H1 (cell line): Measurements from ENCODE around the gene OOSP3. TPM values are rescaled to one million over a fixed set of nuclear protein-coding genes. Genes with fewer than 3 reads are reported as not detected.
A peak's percentile ranks its signal among the peaks of the same experiment; 100 is the strongest.

Experiments
- CTCF ChIA-PET: fragments of 300-600 bp; sonication (Branson Sonifier 250); formaldehyde crosslinking; loops from one replicate; lab custom pipeline; 2021; ENCODE audit not compliant: partially characterized antibody; lab: Charles Lee
- POLR2A ChIA-PET: fragments of 300-600 bp; sonication (Branson Sonifier 250); formaldehyde crosslinking; loops from one replicate; lab custom pipeline; 2021; ENCODE audit warnings: inconsistent platforms; ENCODE audit not compliant: partially characterized antibody; lab: Charles Lee
- DNase-seq, 2 experiments: peaks; one replicate each; pipeline versions ENCODE4 v3.0.0 to v3.0.0-alpha.2; 2010 to 2022; ENCODE audit warnings: low spot score in 2 of 2, low read depth in 1 of 2, mixed read lengths in 1 of 2
- FAIRE-seq: peaks from 2 replicates; lab custom pipeline; 2011; peaks lifted over from hg19 to GRCh38; lab: Jason Lieb, UNC
- H2AFZ ChIP-seq: 2 replicates; pipeline ENCODE4 v1.8.1; 2012; ENCODE audit warnings: low read length, inconsistent platforms
- H2AK5ac ChIP-seq: 2 replicates; pipeline ENCODE4 v1.6.1; 2013; ENCODE audit warnings: low read depth, low read length
- H2BK120ac ChIP-seq: replicated peaks from 2 replicates; pipeline ENCODE3; 2013; ENCODE audit warnings: low read depth, low read length, inconsistent platforms
- H2BK12ac ChIP-seq: 2 replicates; pipeline ENCODE4 v1.6.1; 2013; ENCODE audit warnings: low read depth, low read length
- H2BK15ac ChIP-seq: 2 replicates; pipeline ENCODE4 v1.6.1; 2013; ENCODE audit warnings: low read length
- H2BK20ac ChIP-seq: 2 replicates; pipeline ENCODE4 v1.6.1; 2013; ENCODE audit warnings: low read length
- H2BK5ac ChIP-seq: 2 replicates; pipeline ENCODE4 v1.6.1; 2013; ENCODE audit warnings: low read depth, low read length
- H3K14ac ChIP-seq: 2 replicates; pipeline ENCODE4 v1.6.1; 2013; ENCODE audit warnings: inconsistent platforms; ENCODE audit not compliant: insufficient read length
- H3K18ac ChIP-seq: 2 replicates; pipeline ENCODE4 v1.6.1; 2013; ENCODE audit warnings: low read length; ENCODE audit errors: extremely low read depth
- H3K23ac ChIP-seq: 2 replicates; pipeline ENCODE4 v1.6.1; 2013; ENCODE audit warnings: inconsistent platforms; ENCODE audit not compliant: insufficient read length
- H3K23me2 ChIP-seq: 2 replicates; pipeline ENCODE4 v1.6.1; 2013; ENCODE audit warnings: low read depth, low read length
- H3K27ac ChIP-seq: 2 replicates; pipeline ENCODE4 v1.6.1; 2011; ENCODE audit warnings: low read depth, low read length, inconsistent platforms
- H3K27me3 ChIP-seq, 4 experiments: replicated peaks in 1 of 4; 1 replicate in 1 of 4; 2 replicates in 3 of 4; pipeline versions ENCODE4 v1.6.1 to v1.8.1; 2011 to 2013; ENCODE audit warnings: low read length in 3 of 4, mild to moderate bottlenecking in 3 of 4, inconsistent platforms in 2 of 4, mixed read lengths in 2 of 4, moderate library complexity in 1 of 4; ENCODE audit not compliant: control insufficient read depth in 3 of 4, insufficient read depth in 3 of 4; ENCODE audit errors: extremely low read depth in 1 of 4
- H3K36me3 ChIP-seq, 4 experiments: 2 replicates each; pipeline versions ENCODE4 v1.6.1 to v1.8.1; 2011 to 2013; ENCODE audit warnings: mild to moderate bottlenecking in 4 of 4, low read length in 3 of 4, moderate library complexity in 2 of 4, control low read depth in 1 of 4, inconsistent platforms in 1 of 4; ENCODE audit not compliant: insufficient read depth in 4 of 4, control insufficient read depth in 2 of 4
- H3K4ac ChIP-seq: replicated peaks from 2 replicates; pipeline ENCODE3; 2013; ENCODE audit warnings: low read length, low read depth, mixed read lengths, inconsistent platforms; ENCODE audit not compliant: insufficient read length
- H3K4me1 ChIP-seq, 4 experiments: replicated peaks in 1 of 4; 1 replicate in 1 of 4; 2 replicates in 3 of 4; pipeline versions ENCODE4 v1.6.1 to v1.8.1; 2011 to 2013; ENCODE audit warnings: low read length in 3 of 4, inconsistent platforms in 2 of 4, mixed read lengths in 1 of 4; ENCODE audit not compliant: insufficient read depth in 4 of 4, control insufficient read depth in 3 of 4
- H3K4me2 ChIP-seq, 2 experiments: 2 replicates each; pipeline versions ENCODE4 v1.6.1 to v1.8.1; 2011 to 2013; ENCODE audit warnings: low read depth in 2 of 2, low read length in 2 of 2, control low read depth in 1 of 2, inconsistent platforms in 1 of 2, mild to moderate bottlenecking in 1 of 2; ENCODE audit not compliant: insufficient read depth in 1 of 2
- H3K4me3 ChIP-seq, 4 experiments: fragments of 200-600, 300-600 bp in 1 of 4; sonication (generic), shearing (Covaris generic), sonication (Bioruptor Twin) in 1 of 4; 2 replicates each; pipeline versions ENCODE4 v1.5.1 to v1.8.1; 2011 to 2016; ENCODE audit warnings: low read length in 4 of 4, low read depth in 3 of 4, control low read depth in 2 of 4, inconsistent platforms in 2 of 4, mild to moderate bottlenecking in 2 of 4, mixed read lengths in 1 of 4, moderate library complexity in 1 of 4; ENCODE audit not compliant: insufficient read depth in 2 of 4; ENCODE audit errors: extremely low read depth in 1 of 4
- H3K56ac ChIP-seq: replicated peaks from 2 replicates; pipeline ENCODE3; 2013; ENCODE audit warnings: low read depth, mild to moderate bottlenecking, mixed read lengths, low read length, inconsistent platforms; ENCODE audit not compliant: insufficient read length
- H3K79me1 ChIP-seq: 2 replicates; pipeline ENCODE4 v1.6.1; 2013; ENCODE audit warnings: low read depth, low read length, control low read depth
- H3K79me2 ChIP-seq, 2 experiments: 2 replicates each; pipeline versions ENCODE4 v1.6.1 to v1.8.1; 2012 to 2013; ENCODE audit warnings: low read length in 2 of 2, mild to moderate bottlenecking in 2 of 2, inconsistent platforms in 1 of 2; ENCODE audit not compliant: insufficient read depth in 2 of 2, control insufficient read depth in 1 of 2
- H3K9ac ChIP-seq, 4 experiments: replicated peaks in 1 of 4; 1 replicate in 1 of 4; 2 replicates in 3 of 4; pipeline versions ENCODE4 v1.6.1 to v1.8.1; 2011 to 2013; ENCODE audit warnings: low read depth in 3 of 4, low read length in 3 of 4, control low read depth in 2 of 4, mild to moderate bottlenecking in 2 of 4, moderate library complexity in 2 of 4, inconsistent platforms in 1 of 4; ENCODE audit errors: extremely low read depth in 1 of 4
- H3K9me3 ChIP-seq, 2 experiments: 2 replicates each; pipeline versions ENCODE4 v1.6.1 to v1.8.1; 2012 to 2013; ENCODE audit warnings: mild to moderate bottlenecking in 2 of 2, moderate library complexity in 2 of 2, control low read depth in 1 of 2, inconsistent platforms in 1 of 2, low read depth in 1 of 2, low read length in 1 of 2, mixed read lengths in 1 of 2; ENCODE audit not compliant: insufficient read depth in 2 of 2
- H4K20me1 ChIP-seq, 2 experiments: replicated peaks in 1 of 2; 2 replicates each; pipeline versions ENCODE3 to v1.8.1; 2011 to 2013; ENCODE audit warnings: inconsistent platforms in 2 of 2, low read length in 2 of 2, mild to moderate bottlenecking in 1 of 2; ENCODE audit not compliant: insufficient read depth in 2 of 2, control insufficient read depth in 1 of 2
- H4K5ac ChIP-seq: 2 replicates; pipeline ENCODE4 v1.6.1; 2013; ENCODE audit warnings: low read length, low read depth, mixed read lengths, inconsistent platforms; ENCODE audit not compliant: insufficient read length
- H4K8ac ChIP-seq: 2 replicates; pipeline ENCODE4 v1.8.0; 2013; ENCODE audit warnings: mild to moderate bottlenecking, moderate library complexity, low read length, inconsistent platforms; ENCODE audit not compliant: insufficient read depth; ENCODE audit errors: extremely low read depth
- H4K91ac ChIP-seq: replicated peaks from 2 replicates; pipeline ENCODE3; 2013; ENCODE audit warnings: low read length, mixed read lengths, inconsistent platforms; ENCODE audit not compliant: insufficient read length
- TEAD4 ChIP-seq: IDR thresholded peaks from 2 replicates; pipeline ENCODE4 v1.6.1; 2012; ENCODE audit warnings: low read depth, low read length, inconsistent platforms, mixed read lengths
- WGBS, 2 experiments: shearing (Covaris generic) in 1 of 2; methylation state at CpG; one replicate each; pipeline versions ENCODE4 v1.1.6 to v1.1.7; 2013 to 2015; ENCODE audit warnings: low lambda C conversion rate in 2 of 2, mixed read lengths in 2 of 2, inconsistent platforms in 1 of 2, low coverage in 1 of 2, missing lambda C conversion rate in 1 of 2; ENCODE audit not compliant: insufficient replicate concordance in 2 of 2, insufficient coverage in 1 of 2, insufficient read length in 1 of 2; ENCODE audit errors: extremely low coverage in 1 of 2, missing lambda C conversion rate in 1 of 2; 5-methylcytosine and 5-hydroxymethylcytosine counted together
- polyA plus RNA-seq, 7 experiments: library from polyadenylated mRNA; depleted of rRNA in 3 of 7; stranded (reverse) in 5 of 7; unstranded in 2 of 7; fragments of >200 nt in 5 of 7; fragments of 200-250 nt in 2 of 7; gene quantifications; 1 replicate in 5 of 7; 2 replicates in 1 of 7; 4 replicates in 1 of 7; pipeline versions ENCODE4 v1.2.1 to v1.2.3, GENCODE V29; 2011 to 2013; ENCODE audit warnings: missing spikeins in 2 of 7, mixed read lengths in 2 of 7
- total RNA-seq: library from RNA; stranded (reverse); fragmentation: NEBNext Ultra II Directional; extraction: Animal tissue kit (Norgen Biotek cat#: 25700); gene quantifications from 2 replicates; pipeline ENCODE4 v1.2.1, GENCODE V29; 2021
- TF ChIP-seq, protein P1 (sequence below): IDR thresholded peaks from 2 replicates; pipeline ENCODE4 v1.6.1; 2011; ENCODE audit warnings: low read length, improper control_type of control experiment

OOSP3 gene
- total and polyA plus RNA-seq, 2 of the 8 experiments (the other 6 are each of a cell fraction or from before 2014, with no cell fraction given): not detected

DNA sequence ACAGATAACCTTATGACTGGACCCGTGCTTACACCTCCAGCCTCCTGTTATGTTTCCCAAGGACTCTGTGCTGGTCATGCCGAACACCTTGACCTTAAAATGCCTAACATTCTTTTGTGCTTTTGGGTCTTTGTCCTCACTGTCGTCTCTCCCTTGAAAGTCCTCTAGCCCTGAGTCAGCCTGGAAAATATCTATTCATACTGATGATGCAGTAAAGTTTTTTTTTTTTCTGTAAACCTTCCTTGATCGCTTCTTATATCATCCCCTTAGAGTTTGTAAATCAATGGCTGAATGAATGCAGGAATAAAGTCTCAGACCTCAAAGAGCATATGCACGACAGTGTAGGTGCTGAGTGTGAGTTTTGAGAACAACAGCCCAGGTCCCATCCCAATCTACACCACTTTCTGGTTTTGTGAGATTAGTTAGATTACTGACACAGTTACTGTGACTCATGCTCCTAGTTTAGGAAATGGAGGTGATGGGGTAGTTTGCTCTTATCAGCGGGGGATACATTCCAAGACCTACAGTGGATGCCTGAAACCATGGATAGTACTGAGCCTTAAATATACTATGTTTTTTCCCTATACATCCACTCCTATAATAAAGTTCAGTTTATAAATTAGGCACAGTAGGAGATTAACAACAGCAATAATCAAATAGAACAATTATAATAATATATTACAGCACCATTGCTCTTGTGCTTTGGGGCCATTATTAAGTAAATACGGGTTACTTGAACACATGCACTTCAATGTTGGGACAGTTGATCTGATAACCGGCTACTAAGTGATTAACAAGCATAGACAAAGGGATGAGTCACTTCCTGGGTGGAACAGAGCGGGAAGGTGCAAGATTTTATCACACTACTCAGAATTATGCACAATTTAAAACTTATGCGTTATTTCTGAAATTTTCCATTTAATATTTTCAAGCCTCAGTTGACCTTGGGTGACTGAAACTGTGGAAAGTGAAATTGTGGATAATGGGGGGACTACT lies 20.8 kb upstream of the OOSP3 start:
- Histone ChIP-seq H3K79me2 (no peaks in the 10 kb centered on the region), H3K18ac (no peak overlapping the region), H4K20me1 (no peaks in the 10 kb centered on the region), H3K14ac (no peak overlapping the region), H2AK5ac (no peak overlapping the region), H4K8ac (no peak overlapping the region), H3K56ac (no peak overlapping the region), H2BK5ac (no peak overlapping the region), H3K9ac (no peak overlapping the region), H3K4me2 (no peak overlapping the region), H2AFZ (peak overlapping the region; percentile 27; the same call in 1 of the 2 replicates), H3K27me3 (no peaks in the 10 kb centered on the region), H3K4ac (no peak overlapping the region), H3K79me1 (no peaks in the 10 kb centered on the region), H3K23ac (no peak overlapping the region), H4K91ac (no peak overlapping the region), H2BK15ac (no peak overlapping the region; the same call in 1 of the 2 replicates), H3K9me3 (no peaks in the 10 kb centered on the region), H3K36me3 (no peaks in the 10 kb centered on the region), H4K5ac (no peak overlapping the region), H3K4me3 (no peak overlapping the region), H3K4me1 (peaks cover 0 to 8% (median 3%) of the 10 kb centered on the region in 4 experiments; a peak in 4 of 7 replicates), H2BK12ac (peak overlapping the region; percentile 69), H2BK120ac (no peak overlapping the region), H3K27ac (no peak overlapping the region; the same call in 1 of the 2 replicates), H3K23me2 (no peaks in the 10 kb centered on the region), H2BK20ac (no peak overlapping the region; the same call in 1 of the 2 replicates)
- DNase-seq: no peak
- CTCF ChIA-PET: interaction anchor here (0.6 to 1.0 kb wide), 2 partner anchors 9 to 280 kb away, joined by 3 read pairs; no protein-coding TSS in a partner anchor
- TF ChIP-seq, protein P1, sequence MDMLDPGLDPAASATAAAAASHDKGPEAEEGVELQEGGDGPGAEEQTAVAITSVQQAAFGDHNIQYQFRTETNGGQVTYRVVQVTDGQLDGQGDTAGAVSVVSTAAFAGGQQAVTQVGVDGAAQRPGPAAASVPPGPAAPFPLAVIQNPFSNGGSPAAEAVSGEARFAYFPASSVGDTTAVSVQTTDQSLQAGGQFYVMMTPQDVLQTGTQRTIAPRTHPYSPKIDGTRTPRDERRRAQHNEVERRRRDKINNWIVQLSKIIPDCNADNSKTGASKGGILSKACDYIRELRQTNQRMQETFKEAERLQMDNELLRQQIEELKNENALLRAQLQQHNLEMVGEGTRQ: no peak
- TF ChIP-seq TEAD4: 0 out of 2 replicates have a peak, but pooled peaks have one; percentile 33
- POLR2A ChIA-PET: no interaction called here
- peak; percentile 62 for FAIRE-seq
- WGBS, 2 experiments: 85% methylated on average over 10 of the region's 10 CpGs; no CpG with 5 or more reads in 1 of the 2 experiments
